ENCODE results near the gene RNF144A. TPM values are rescaled to one million over a fixed set of nuclear protein-coding genes. Genes with fewer than 3 reads are reported as not detected.

RNF144A gene
- total and polyA plus RNA-seq, 2 donors, result 4.0 to 8.9 TPM

GRCh38 chr2:6923319-6923718 is 6.1 kb downstream of the RNF144A start:
- Histone ChIP-seq H3K4me3 (ENCODE audit: low read length in 2 of 2) (no peak overlapping the region), H3K4me1 (ENCODE audit: control insufficient read depth in 2 of 2, insufficient read depth in 2 of 2, low read length in 2 of 2) (peaks cover 11 to 68% of the 10 kb centered on the region in 2 donors), H3K27ac (ENCODE audit: low read depth in 1 of 2, low read length in 1 of 2) (no peak overlapping the region), H3K9me3 (ENCODE audit: control insufficient read depth in 2 of 2, insufficient read depth in 1 of 2, low read length in 1 of 2) (peaks cover 0 to 11% of the 10 kb centered on the region in 2 donors), H3K36me3 (ENCODE audit: control insufficient read depth in 2 of 2, insufficient read depth in 2 of 2, low read length in 1 of 2) (peaks cover 0 to 9% of the 10 kb centered on the region in 2 donors), H3K27me3 (ENCODE audit: control insufficient read depth in 2 of 2, insufficient read depth in 1 of 2, low read length in 1 of 2) (peaks cover 3 to 6% of the 10 kb centered on the region in 2 donors)
- WGBS, result 85% methylated on average over 10 of the region's 10 CpGs
- DNase-seq (ENCODE audit: low read depth in 6 of 9, low spot score in 9 of 9), result no peak

DNA sequence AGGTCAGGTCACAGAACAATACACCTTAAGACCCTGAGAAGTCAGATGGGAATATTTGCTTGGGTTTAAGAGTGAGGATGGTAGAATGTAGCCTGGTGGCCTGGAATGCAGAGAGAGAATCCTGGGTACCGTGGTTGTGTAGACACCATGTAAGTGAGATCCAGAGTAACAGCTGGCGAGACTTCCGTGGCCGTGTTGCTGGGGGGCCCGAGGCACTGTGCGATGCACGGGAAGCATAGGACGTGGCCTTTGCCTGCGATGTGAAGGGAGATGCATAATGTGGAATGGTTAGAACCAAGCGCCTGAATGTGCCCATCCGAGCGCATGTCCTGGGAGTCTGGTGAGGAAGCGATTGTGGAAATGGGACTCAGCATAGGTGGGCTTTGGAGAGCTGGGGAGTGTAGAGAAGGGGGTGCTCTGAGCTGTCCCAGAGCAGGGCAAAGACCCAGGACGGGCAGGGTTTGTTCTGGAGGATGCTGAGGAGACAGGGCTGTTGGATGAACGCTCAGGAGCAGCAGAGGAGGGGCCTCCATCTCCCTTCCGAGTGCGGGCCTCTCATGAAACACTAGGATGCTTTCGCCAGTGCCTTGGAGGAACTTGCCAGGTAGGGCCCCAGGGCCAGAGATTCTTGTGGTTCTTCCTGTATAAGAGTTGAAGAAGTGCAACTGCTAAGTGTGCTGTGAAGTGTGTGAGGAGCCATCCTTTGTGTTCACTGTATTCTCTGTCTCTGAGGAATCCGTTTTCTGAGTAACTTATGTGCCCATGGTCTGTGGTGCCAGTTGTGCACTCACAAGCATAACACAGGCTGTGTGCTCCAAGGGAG is 7.1 kb downstream of the RNF144A start:
- Histone ChIP-seq H3K9me3 (ENCODE audit: control insufficient read depth in 2 of 2, insufficient read depth in 1 of 2, low read length in 1 of 2) (peaks cover 0 to 6% of the 10 kb centered on the region in 2 donors), H3K4me1 (ENCODE audit: control insufficient read depth in 2 of 2, insufficient read depth in 2 of 2, low read length in 2 of 2) (peaks cover 11 to 71% of the 10 kb centered on the region in 2 donors), H3K4me3 (ENCODE audit: low read length in 2 of 2) (no peak overlapping the region), H3K27me3 (ENCODE audit: control insufficient read depth in 2 of 2, insufficient read depth in 1 of 2, low read length in 1 of 2) (peaks cover 0 to 2% of the 10 kb centered on the region in 2 donors), H3K27ac (ENCODE audit: low read depth in 1 of 2, low read length in 1 of 2) (peak overlapping the region in 1 of 2 donors; percentile 19), H3K36me3 (ENCODE audit: control insufficient read depth in 2 of 2, insufficient read depth in 2 of 2, low read length in 1 of 2) (peaks cover 0 to 9% of the 10 kb centered on the region in 2 donors)
- no peak for DNase-seq (ENCODE audit: low read depth in 6 of 9, low spot score in 9 of 9)
- 95% methylated on average over 19 of the region's 19 CpGs for WGBS

- Histone ChIP-seq H3K27ac (ENCODE audit: low read depth in 1 of 2, low read length in 1 of 2) (peak overlapping the region in 1 of 2 donors; percentile 19), H3K36me3 (ENCODE audit: control insufficient read depth in 2 of 2, insufficient read depth in 2 of 2, low read length in 1 of 2) (peaks cover 0 to 9% of the 10 kb centered on the region in 2 donors), H3K4me1 (ENCODE audit: control insufficient read depth in 2 of 2, insufficient read depth in 2 of 2, low read length in 2 of 2) (peaks cover 11 to 66% of the 10 kb centered on the region in 2 donors), H3K27me3 (ENCODE audit: control insufficient read depth in 2 of 2, insufficient read depth in 1 of 2, low read length in 1 of 2) (no peaks in the 10 kb centered on the region), H3K4me3 (ENCODE audit: low read length in 2 of 2) (no peak overlapping the region), H3K9me3 (ENCODE audit: control insufficient read depth in 2 of 2, insufficient read depth in 1 of 2, low read length in 1 of 2) (peaks cover 0 to 6% of the 10 kb centered on the region in 2 donors)
- DNase-seq (ENCODE audit: low read depth in 6 of 9, low spot score in 9 of 9), result no peak
- WGBS, result 31% methylated on average over 7 of the region's 7 CpGs
Observed at GRCh38 chr2:6924924-6925409, 7.8 kb downstream of the RNF144A start.

GRCh38 chr2:6926071-6926732 is 9.0 kb downstream of the RNF144A start:
- DNase-seq (ENCODE audit: low read depth in 6 of 9, low spot score in 9 of 9), result peak in 1 of 9 donors; percentile 67

GRCh38 chr2:6927186-6927585 is 10.0 kb downstream of the RNF144A start:
- no peak for DNase-seq (ENCODE audit: low read depth in 6 of 9, low spot score in 9 of 9)
- Histone ChIP-seq H3K27me3 (ENCODE audit: control insufficient read depth in 2 of 2, insufficient read depth in 1 of 2, low read length in 1 of 2) (no peaks in the 10 kb centered on the region), H3K36me3 (ENCODE audit: control insufficient read depth in 2 of 2, insufficient read depth in 2 of 2, low read length in 1 of 2) (peaks cover 0 to 9% of the 10 kb centered on the region in 2 donors), H3K4me3 (ENCODE audit: low read length in 2 of 2) (no peak overlapping the region), H3K9me3 (ENCODE audit: control insufficient read depth in 2 of 2, insufficient read depth in 1 of 2, low read length in 1 of 2) (peaks cover 0 to 6% of the 10 kb centered on the region in 2 donors), H3K27ac (ENCODE audit: low read depth in 1 of 2, low read length in 1 of 2) (no peak overlapping the region), H3K4me1 (ENCODE audit: control insufficient read depth in 2 of 2, insufficient read depth in 2 of 2, low read length in 2 of 2) (peaks cover 11 to 59% of the 10 kb centered on the region in 2 donors)
- WGBS, result 83% methylated on average over 3 of the region's 3 CpGs

More at GRCh38 chr2:6926071-6926732, 9.0 kb downstream of the RNF144A start:
- Histone ChIP-seq H3K36me3 (ENCODE audit: control insufficient read depth in 2 of 2, insufficient read depth in 2 of 2, low read length in 1 of 2) (peaks cover 0 to 9% of the 10 kb centered on the region in 2 donors), H3K27me3 (ENCODE audit: control insufficient read depth in 2 of 2, insufficient read depth in 1 of 2, low read length in 1 of 2) (no peaks in the 10 kb centered on the region), H3K4me3 (ENCODE audit: low read length in 2 of 2) (no peak overlapping the region), H3K9me3 (ENCODE audit: control insufficient read depth in 2 of 2, insufficient read depth in 1 of 2, low read length in 1 of 2) (peaks cover 0 to 6% of the 10 kb centered on the region in 2 donors), H3K4me1 (ENCODE audit: control insufficient read depth in 2 of 2, insufficient read depth in 2 of 2, low read length in 2 of 2) (peaks cover 11 to 63% of the 10 kb centered on the region in 2 donors), H3K27ac (ENCODE audit: low read depth in 1 of 2, low read length in 1 of 2) (no peak overlapping the region)
- WGBS, result 74% methylated on average over 14 of the region's 14 CpGs

- H3K9me3 ChIP-seq (ENCODE audit: control insufficient read depth in 2 of 2, insufficient read depth in 1 of 2, low read length in 1 of 2), result peaks cover 0 to 6% of the 10 kb centered on the region in 2 donors
- H3K4me1 ChIP-seq (ENCODE audit: control insufficient read depth in 2 of 2, insufficient read depth in 2 of 2, low read length in 2 of 2), result peaks cover 11 to 56% of the 10 kb centered on the region in 2 donors
- H3K27ac ChIP-seq (ENCODE audit: low read depth in 1 of 2, low read length in 1 of 2), result no peak overlapping the region
- no peaks in the 10 kb centered on the region for H3K27me3 ChIP-seq (ENCODE audit: control insufficient read depth in 2 of 2, insufficient read depth in 1 of 2, low read length in 1 of 2)
- H3K36me3 ChIP-seq (ENCODE audit: control insufficient read depth in 2 of 2, insufficient read depth in 2 of 2, low read length in 1 of 2), result peaks cover 0 to 9% of the 10 kb centered on the region in 2 donors
- H3K4me3 ChIP-seq (ENCODE audit: low read length in 2 of 2), result no peak overlapping the region
- WGBS, result 96% methylated on average over 3 of the region's 3 CpGs
- DNase-seq (ENCODE audit: low read depth in 6 of 9, low spot score in 9 of 9), result no peak
Observed at GRCh38 chr2:6927753-6928152, 10.5 kb downstream of the RNF144A start.

DNA sequence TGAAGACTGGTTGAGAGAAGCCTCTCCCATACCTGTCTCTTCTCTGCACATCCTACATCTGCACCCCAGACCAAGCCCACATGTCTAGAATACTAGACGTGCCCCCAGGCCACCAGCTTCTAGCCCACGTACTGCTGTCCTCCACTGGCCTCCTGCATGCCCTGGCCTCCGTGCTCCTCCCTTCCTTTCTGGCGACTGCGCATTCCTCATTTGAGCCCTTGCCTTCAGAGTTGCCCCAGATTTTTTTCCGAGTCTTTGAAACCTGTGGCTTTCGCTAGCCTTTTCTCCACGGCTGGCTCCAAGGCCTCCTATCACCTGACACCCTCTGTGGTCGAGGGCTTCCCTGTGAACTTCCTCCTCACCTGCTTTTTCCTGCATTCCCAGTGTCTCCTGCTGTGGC is 11.2 kb downstream of the RNF144A start:
- H3K36me3 ChIP-seq (ENCODE audit: control insufficient read depth in 2 of 2, insufficient read depth in 2 of 2, low read length in 1 of 2), result peaks cover 0 to 9% of the 10 kb centered on the region in 2 donors
- 66% methylated on average over 9 of the region's 9 CpGs for WGBS
- H3K4me3 ChIP-seq (ENCODE audit: low read length in 2 of 2), result no peak overlapping the region
- DNase-seq (ENCODE audit: low read depth in 6 of 9, low spot score in 9 of 9), result no peak
- peaks cover 0 to 6% of the 10 kb centered on the region in 2 donors for H3K9me3 ChIP-seq (ENCODE audit: control insufficient read depth in 2 of 2, insufficient read depth in 1 of 2, low read length in 1 of 2)
- no peaks in the 10 kb centered on the region for H3K27me3 ChIP-seq (ENCODE audit: control insufficient read depth in 2 of 2, insufficient read depth in 1 of 2, low read length in 1 of 2)
- no peak overlapping the region for H3K27ac ChIP-seq (ENCODE audit: low read depth in 1 of 2, low read length in 1 of 2)
- H3K4me1 ChIP-seq (ENCODE audit: control insufficient read depth in 2 of 2, insufficient read depth in 2 of 2, low read length in 2 of 2), result peaks cover 5 to 49% of the 10 kb centered on the region in 2 donors

DNA sequence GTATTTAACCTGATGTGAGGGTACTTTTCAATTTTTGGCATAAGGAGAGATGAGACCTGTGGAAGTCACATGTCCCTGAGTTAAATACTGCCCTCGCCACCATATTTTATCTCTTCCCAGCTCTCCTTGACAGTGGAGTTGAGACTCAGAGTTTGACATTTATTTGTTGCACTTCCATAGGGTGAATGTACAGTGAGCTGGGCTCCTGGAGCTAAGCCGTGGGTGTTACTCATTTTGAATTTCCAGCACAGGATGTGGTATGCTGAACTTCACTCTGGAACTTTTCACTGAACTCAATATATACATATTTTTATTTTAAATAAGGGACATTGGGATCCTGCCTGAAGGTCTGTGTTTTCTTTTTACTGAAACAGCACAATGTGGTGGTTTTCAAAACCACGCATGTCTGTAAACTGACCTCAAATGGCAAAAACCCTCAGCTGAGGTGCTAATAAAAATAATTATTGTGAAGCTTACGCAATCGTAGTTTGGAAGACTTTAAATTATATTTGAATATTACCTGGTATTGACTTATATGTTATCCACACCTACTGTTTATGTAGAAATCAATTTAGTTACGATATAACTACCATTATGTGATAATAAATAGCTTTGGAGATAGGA is 12.1 kb downstream of the RNF144A start:
- no peak overlapping the region for H3K27ac ChIP-seq (ENCODE audit: low read depth in 1 of 2, low read length in 1 of 2)
- H3K4me3 ChIP-seq (ENCODE audit: low read length in 2 of 2), result no peak overlapping the region
- H3K4me1 ChIP-seq (ENCODE audit: control insufficient read depth in 2 of 2, insufficient read depth in 2 of 2, low read length in 2 of 2), result peaks cover 5 to 43% of the 10 kb centered on the region in 2 donors
- H3K36me3 ChIP-seq (ENCODE audit: control insufficient read depth in 2 of 2, insufficient read depth in 2 of 2, low read length in 1 of 2), result peaks cover 0 to 9% of the 10 kb centered on the region in 2 donors
- WGBS, result 69% methylated on average over 6 of the region's 6 CpGs
- no peaks in the 10 kb centered on the region for H3K27me3 ChIP-seq (ENCODE audit: control insufficient read depth in 2 of 2, insufficient read depth in 1 of 2, low read length in 1 of 2)
- H3K9me3 ChIP-seq (ENCODE audit: control insufficient read depth in 2 of 2, insufficient read depth in 1 of 2, low read length in 1 of 2), result peaks cover 0 to 6% of the 10 kb centered on the region in 2 donors
- DNase-seq (ENCODE audit: low read depth in 6 of 9, low spot score in 9 of 9), result no peak

Data from thymus (tissue), 11 donors.